Panc1 (cell line): ENCODE data around the gene MIPOL1.

Source experiments
- POLR2AphosphoS5 ChIP-seq: IDR thresholded peaks from 2 replicates; pipeline ENCODE4 v1.6.1; 2012; ENCODE audit warnings: mild to moderate bottlenecking, low read depth, low read length, moderate library complexity
- SIN3A ChIP-seq: IDR thresholded peaks from 2 replicates; pipeline ENCODE4 v1.6.1; 2012; ENCODE audit warnings: low read depth, mild to moderate bottlenecking, low read length, moderate library complexity, borderline replicate concordance; ENCODE audit not compliant: insufficient read depth
- TCF7L2 ChIP-seq: IDR thresholded peaks from 2 replicates; pipeline ENCODE4 v1.6.1; 2011; ENCODE audit warnings: mild to moderate bottlenecking, low read depth, low read length, inconsistent platforms
- TF ChIP-seq, protein P1 (sequence below): fragments of 450-650 bp; IDR thresholded peaks from 2 replicates; pipeline ENCODE4 v1.5.1; 2017; ENCODE audit warnings: mild to moderate bottlenecking
- TF ChIP-seq, protein P2 (sequence below), 2 experiments: IDR thresholded peaks; 2 replicates each; pipeline ENCODE4 v1.6.1; 2011 to 2012; ENCODE audit warnings: low read depth in 2 of 2, control low read depth in 1 of 2, low read length in 1 of 2, mild to moderate bottlenecking in 1 of 2, moderate library complexity in 1 of 2; ENCODE audit not compliant: insufficient read depth in 1 of 2

DNA sequence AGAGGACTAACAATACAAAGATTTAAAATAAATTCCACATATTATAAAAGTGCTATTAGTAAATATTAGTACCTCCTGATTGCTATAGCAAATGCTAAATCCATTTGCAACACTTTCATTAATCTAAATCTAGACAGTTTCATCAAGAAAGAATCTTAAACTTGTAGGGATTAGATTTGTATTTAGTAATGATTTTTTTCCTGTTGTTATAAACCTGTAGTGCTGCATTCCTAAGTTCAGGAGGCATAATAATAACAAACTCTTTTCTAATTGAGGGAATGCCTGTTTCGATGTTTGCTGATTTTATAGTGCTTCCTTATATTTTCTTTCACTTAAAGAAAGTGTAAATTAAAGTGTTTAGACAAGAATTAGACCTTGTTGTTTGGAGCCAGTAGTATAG, 231.2 kb downstream of the MIPOL1 start:
- TF ChIP-seq, protein P1, sequence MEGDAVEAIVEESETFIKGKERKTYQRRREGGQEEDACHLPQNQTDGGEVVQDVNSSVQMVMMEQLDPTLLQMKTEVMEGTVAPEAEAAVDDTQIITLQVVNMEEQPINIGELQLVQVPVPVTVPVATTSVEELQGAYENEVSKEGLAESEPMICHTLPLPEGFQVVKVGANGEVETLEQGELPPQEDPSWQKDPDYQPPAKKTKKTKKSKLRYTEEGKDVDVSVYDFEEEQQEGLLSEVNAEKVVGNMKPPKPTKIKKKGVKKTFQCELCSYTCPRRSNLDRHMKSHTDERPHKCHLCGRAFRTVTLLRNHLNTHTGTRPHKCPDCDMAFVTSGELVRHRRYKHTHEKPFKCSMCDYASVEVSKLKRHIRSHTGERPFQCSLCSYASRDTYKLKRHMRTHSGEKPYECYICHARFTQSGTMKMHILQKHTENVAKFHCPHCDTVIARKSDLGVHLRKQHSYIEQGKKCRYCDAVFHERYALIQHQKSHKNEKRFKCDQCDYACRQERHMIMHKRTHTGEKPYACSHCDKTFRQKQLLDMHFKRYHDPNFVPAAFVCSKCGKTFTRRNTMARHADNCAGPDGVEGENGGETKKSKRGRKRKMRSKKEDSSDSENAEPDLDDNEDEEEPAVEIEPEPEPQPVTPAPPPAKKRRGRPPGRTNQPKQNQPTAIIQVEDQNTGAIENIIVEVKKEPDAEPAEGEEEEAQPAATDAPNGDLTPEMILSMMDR = no peak
- TF ChIP-seq, protein P2, sequence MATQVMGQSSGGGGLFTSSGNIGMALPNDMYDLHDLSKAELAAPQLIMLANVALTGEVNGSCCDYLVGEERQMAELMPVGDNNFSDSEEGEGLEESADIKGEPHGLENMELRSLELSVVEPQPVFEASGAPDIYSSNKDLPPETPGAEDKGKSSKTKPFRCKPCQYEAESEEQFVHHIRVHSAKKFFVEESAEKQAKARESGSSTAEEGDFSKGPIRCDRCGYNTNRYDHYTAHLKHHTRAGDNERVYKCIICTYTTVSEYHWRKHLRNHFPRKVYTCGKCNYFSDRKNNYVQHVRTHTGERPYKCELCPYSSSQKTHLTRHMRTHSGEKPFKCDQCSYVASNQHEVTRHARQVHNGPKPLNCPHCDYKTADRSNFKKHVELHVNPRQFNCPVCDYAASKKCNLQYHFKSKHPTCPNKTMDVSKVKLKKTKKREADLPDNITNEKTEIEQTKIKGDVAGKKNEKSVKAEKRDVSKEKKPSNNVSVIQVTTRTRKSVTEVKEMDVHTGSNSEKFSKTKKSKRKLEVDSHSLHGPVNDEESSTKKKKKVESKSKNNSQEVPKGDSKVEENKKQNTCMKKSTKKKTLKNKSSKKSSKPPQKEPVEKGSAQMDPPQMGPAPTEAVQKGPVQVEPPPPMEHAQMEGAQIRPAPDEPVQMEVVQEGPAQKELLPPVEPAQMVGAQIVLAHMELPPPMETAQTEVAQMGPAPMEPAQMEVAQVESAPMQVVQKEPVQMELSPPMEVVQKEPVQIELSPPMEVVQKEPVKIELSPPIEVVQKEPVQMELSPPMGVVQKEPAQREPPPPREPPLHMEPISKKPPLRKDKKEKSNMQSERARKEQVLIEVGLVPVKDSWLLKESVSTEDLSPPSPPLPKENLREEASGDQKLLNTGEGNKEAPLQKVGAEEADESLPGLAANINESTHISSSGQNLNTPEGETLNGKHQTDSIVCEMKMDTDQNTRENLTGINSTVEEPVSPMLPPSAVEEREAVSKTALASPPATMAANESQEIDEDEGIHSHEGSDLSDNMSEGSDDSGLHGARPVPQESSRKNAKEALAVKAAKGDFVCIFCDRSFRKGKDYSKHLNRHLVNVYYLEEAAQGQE (IDR thresholded peaks at IDR 0.05; ENCODE audit: insufficient read depth in 1 of 2, low read depth in 2 of 2, low read length in 1 of 2) = no peak
- TF ChIP-seq POLR2AphosphoS5 (no peak), TCF7L2 (no peak), SIN3A (no peak)
